NCI-H526 treated with DMSO at 0.1 percent for 48 hours (cell line): ENCODE results near the gene NKTR.

Experiments used
- DNase-seq: peaks from one replicate; lab custom pipeline; 2025; lab: John Stamatoyannopoulos, UW

Gene NKTR

GRCh38 chr3:42682301-42683070 lies 82.0 kb downstream of the NKTR start:
- DNase-seq, result no peak

GRCh38 chr3:42683875-42684598 lies 83.6 kb downstream of the NKTR start:
- DNase-seq, result no peak

GRCh38 chr3:42684632-42685362 lies 84.3 kb downstream of the NKTR start:
- DNase-seq, result no peak

- DNase-seq, result no peak
These were observed 84.9 kb downstream of the NKTR start, which contains the start of gene KLHL40 for GRCh38 chr3:42685363-42685881. KLHL40 (plus strand) TSS chr3:42685537; CDS start chr3:42685619, 82 bp downstream.

GRCh38 chr3:42685891-42686820 lies 85.7 kb downstream of the NKTR start:
- DNase-seq, result no peak

GRCh38 chr3:42686832-42687650 lies 86.6 kb downstream of the NKTR start:
- no peak for DNase-seq

GRCh38 chr3:42688016-42688415 lies 87.5 kb downstream of the NKTR start:
- no peak for DNase-seq

GRCh38 chr3:42688487-42689420 lies 88.3 kb downstream of the NKTR start:
- DNase-seq, result no peak

- DNase-seq, result no peak
These were observed 89.0 kb downstream of the NKTR start for GRCh38 chr3:42689421-42690014.

GRCh38 chr3:42690191-42690590 lies 89.7 kb downstream of the NKTR start:
- DNase-seq, result no peak

GRCh38 chr3:42690766-42691680 lies 90.5 kb downstream of the NKTR start:
- DNase-seq, result no peak

GRCh38 chr3:42691816-42692666 lies 91.6 kb downstream of the NKTR start:
- no peak for DNase-seq

GRCh38 chr3:42692667-42693529 lies 92.4 kb downstream of the NKTR start:
- no peak for DNase-seq

GRCh38 chr3:42693530-42693930 lies 93.0 kb downstream of the NKTR start:
- DNase-seq, result no peak

- no peak for DNase-seq
These were observed 93.9 kb downstream of the NKTR start for GRCh38 chr3:42694366-42694765.
